GM18951 (cell line): ENCODE measurements around the gene ZIC5.

Source experiments
- POLR2A ChIP-seq: IDR thresholded peaks from 4 replicates; pipeline ENCODE4 v1.6.1; 2011; ENCODE audit warnings: mild to moderate bottlenecking; ENCODE audit not compliant: insufficient read length, insufficient read depth; ENCODE audit errors: extremely low read depth
- in situ Hi-C: fragments of 300-500 bp; cut with MboI; formaldehyde crosslinking; loops from one replicate; pipeline ENCODE4 v1.12.0; 2022; ENCODE audit warnings: low sequenced_read_pairs, mixed read lengths, inconsistent platforms; ENCODE audit not compliant: unreplicated experiment

The ZIC5 gene

DNA sequence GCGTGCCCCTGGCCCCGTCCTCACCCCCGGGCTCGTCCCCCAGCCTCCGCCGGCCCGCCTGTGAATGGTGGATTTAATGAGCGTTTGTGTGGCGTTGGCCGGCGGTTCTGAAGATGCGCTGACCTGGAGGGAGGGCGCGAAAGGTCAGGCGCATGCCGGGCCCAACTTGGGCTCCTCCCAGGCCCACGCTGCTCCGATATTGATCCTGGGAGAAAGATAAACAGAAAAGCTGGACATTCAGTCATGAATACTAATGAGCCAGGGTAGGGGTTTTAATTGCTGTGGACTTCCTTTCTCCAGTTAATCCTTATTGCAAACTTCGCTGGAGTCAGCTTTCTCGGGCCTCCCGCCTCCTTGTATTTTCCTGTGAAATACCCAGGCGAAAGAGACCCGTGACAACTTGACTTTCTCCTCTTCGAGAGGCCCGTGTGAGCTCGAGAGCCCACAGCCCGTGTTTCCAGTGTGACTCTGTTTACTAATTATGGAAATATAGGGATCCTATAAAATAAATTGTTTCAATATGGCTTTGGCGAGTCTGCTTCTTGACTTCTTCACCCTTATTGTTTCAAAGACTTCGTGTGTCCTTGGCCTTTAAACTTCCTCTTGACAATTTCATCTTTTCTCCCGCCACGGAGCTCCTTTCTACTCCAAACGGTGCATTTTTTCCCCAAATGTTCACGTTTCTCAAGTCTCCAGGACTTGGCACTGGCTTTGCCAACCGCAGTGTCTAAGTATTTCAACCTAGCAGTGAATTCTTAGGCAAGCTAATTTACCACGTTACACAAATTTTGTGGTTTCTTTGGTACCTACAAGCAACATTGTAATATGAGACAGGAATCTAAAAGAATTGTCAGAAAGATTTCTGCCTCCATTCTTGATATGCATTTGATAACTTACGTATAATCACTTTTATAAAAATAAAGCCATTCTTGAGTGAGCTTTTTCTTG lies 20.5 kb upstream of the ZIC5 start:
- in situ Hi-C loops = no loop called here

DNA sequence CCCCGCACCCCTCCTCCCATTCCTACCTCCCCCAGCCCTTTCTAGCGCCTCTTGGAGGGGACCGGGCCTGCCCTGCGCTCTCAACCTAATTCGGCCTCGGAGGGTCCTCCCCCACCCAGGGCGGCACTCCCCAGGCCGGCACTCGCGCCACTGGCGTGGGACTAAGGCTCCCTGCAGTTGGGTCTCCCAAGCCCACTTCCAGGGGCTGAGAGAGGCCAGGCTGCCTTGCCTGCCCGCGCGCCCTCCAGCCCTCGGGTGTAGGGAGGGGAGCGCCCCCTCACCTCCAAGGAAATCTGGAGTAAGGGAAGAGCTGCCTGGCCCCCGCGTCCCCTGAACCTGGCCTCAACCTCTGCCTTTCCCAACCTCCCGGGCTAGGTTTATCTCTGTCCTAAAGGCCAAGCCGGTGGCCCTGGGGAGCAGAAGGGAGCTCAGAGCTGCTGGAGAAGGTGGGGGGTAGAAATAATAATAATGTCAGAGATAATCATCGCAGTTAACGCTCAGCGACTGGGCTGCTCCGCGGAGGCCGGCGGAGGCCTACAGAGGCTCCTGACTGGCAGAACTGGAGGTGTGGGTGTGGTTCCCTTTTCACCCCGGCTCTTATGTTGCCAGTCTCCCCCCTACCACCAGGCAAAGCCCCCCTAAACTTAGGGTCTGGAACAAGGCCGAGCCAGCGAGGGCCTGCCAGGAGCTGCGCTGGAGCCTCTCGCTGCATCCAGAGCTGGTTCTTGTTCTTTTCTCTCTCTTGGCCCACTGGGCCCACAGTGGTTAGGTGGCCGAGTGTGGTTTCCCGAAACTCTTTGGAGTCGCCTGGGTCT lies 19.7 kb upstream of the ZIC5 start:
- no peak for TF ChIP-seq POLR2A
- in situ Hi-C loops = no loop called here

More for the DNA sequence above, 20.5 kb upstream of the ZIC5 start:
- no peak for TF ChIP-seq POLR2A

DNA sequence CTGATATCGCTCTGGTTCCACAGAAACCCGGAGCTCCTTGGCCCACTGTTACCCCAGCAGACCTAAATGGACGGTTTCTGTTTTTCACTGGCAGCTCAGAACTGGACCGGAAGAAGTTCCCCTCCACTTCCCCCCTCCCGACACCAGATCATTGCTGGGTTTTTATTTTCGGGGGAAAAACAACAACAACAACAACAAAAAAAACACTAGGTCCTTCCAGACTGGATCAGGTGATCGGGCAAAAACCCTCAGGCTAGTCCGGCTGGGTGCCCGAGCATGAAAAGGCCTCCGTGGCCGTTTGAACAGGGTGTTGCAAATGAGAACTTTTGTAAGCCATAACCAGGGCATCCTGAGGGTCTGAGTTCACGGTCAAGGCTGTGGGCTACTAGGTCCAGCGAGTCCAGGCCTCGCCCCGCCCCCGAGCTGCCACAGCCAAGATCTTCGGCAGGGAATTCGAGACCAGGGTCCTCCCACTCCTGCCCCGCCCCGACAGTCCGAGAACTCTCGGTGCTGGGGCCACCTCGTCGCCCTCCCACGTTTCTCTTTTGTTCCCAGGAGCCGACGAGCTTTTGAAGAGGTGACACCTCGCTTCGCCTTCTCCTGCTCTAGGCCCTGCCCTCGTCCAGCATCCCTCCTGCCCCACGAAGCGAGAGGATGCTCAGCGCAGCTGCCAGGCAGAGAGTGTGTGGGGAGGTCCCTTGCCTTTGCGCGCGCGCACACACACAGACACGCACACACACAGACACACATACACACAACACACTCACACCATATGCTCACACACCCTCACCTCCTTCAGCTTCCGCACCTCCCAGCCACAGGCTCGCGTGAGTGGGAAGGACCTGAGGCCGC lies 18.8 kb upstream of the ZIC5 start:
- no peak for TF ChIP-seq POLR2A

DNA sequence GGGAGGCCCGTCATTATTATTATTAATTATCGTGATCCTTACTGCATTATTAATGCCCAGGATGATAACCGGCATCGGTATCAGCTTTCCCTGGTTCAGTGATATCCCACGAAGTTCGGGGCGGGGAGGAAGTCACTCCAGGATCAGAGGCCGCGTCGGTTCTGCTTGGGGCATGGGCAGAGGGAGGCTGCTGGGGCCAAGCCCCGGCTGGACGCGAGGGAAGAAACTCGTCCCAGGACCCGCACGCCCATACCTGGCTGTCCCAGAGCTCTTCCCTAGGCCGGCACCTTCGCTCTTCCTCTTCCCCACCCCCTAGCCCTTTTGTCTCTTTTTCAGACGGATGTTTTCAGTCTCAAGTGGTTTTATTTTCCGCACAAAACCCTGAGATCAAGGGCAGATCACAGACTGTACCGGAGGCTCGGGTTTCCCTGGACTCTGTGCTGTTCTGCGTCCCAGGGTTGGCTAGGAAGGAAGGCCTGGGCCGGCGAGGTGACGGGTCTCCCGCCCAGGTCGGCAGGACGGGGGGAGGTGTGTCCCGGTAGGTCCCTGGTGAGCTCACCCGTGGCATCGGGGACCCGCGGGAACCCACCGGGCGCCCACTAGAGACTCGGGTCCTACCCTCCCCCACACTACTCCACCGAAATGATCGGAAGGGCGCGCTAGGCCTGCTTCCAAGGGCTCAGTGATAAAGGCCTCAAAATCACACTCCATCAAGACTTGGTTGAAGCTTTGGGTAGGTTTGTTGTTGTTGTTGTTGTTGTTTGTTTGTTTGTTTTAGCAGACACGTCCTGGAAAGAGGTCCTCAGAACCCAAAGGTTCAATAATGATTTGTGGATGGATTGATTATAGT lies 17.9 kb upstream of the ZIC5 start:
- in situ Hi-C loops = no loop called here
- TF ChIP-seq POLR2A = no peak

More for the DNA sequence above, 18.8 kb upstream of the ZIC5 start:
- in situ Hi-C loops = no loop called here

DNA sequence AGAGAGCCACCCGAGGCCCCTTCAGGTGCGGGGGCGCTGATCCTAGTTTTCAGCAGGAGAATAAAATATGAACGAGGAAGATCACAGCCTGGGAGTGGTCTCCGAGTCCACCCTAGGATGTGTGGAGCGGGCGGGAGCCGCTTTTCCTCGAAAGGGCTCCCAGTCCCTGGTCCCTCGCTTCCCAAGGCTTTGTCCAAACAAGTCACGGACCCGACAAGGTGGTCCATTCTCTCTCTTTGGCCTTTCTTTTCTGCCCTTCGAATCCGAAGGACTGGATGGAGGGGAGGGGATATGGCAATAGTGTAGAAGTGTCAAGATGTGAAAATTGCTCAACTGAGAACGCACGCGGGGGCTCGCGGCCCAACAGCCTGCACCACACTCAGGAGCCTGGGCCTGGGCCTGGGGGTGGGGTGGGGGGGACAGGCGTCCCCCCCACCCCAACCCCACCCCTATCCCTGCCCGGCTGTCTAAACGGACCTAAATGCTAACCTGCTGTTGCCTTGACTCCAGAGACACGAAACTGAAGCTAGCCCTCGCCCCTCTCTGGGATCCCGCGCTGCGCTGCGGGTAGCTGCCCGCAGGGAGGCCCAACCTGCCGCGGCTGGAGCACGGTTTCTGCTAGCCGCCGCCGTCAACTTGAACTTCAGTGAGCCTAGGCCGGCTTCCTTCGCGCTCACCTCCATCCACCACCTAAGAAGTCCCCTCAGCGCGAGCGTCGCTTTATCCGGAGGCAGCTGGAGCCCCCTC lies 17.1 kb upstream of the ZIC5 start:
- no peak for TF ChIP-seq POLR2A
- in situ Hi-C loops = no loop called here

DNA sequence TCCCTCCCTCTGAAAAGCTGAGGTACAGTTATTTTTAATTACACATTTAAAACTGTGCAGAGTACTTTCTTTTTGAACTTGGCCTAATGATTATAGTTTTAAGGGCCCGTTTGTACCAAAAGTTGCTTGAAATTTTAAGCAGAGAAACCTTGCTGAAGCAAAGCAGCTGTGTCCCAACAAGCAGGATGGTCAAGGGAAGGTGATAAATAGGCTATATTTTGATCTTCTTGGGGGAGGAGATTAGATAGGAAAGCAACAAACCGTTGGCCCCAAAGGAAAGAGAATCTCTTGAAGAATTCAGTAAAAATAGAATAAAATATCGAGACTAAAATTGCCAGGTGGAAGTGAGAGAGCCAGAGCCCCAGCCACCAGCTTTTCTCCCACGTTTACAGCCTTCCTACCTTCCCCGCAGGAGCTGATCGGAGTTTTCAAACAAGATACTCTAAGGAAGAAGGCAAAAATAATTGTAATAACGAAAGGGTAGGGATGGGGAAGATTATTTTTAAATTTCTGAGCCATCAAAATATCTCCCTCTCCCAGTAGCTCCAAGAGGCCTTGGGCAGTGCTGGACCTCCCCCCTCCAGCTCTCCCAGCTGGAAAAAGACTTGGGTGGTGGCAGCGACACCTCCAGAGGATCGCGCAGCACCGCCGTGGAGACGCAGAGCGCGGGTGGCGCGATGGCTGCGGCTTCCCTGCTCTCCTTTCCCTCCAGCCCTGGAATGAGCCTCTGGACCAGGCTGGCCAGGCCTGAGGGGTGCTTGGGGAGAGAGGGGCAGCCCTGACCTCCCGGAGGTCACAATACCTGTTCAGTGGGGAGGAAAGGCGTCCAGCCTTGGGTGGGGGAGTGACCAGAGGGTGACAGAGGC lies 15.8 kb upstream of the ZIC5 start:
- in situ Hi-C loops = no loop called here
- TF ChIP-seq POLR2A = no peak

DNA sequence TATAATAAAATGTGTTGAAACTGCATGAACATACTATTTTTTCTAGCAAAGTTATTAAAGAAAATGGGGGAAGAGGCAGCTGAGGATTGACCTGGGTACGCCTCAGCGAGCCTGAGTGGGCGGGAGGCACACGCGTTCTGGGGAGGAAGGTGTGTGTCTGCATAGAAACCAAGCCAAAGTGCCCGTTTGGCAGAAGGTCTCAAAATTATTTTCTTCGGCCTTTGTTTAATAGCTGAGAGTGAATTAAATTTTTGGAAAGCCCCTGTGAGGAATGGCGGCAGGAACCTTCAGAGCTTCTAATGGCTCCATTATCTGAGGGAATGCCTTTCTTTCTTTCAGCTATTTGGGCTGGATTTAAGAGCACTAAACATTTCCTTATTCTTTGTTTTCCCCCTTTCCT lies 15.2 kb upstream of the ZIC5 start:
- no peak for TF ChIP-seq POLR2A
- in situ Hi-C loops = no loop called here

DNA sequence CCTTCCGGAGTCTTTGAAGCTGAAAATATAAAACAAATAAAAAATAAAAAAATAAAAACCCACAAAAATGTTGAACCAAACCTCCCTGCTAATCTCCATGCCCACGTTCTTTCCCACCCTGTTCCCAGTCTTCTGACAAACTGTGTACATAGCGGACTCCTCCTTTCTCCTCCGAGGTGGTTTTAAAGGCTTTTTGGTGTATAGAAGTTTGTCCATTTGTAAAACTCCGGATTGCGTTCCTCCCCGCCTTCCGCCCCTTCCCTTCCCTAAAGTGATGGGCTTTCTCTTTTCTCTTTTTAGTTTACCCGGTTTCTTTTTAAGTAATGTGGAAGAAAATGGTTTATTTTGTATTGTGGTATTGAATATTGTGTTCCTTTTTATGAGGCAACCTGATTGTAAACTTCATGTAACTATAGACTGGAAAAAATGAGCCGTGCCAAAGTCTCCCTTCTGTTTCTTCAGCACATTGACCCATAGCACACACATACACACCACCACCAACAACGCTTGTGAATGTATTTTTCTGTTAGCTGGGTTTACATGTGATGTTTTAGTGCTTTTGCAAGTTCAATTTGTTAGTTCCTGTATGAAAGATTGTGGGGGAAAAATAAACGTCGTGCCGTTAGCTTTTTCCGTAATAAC lies 14.4 kb upstream of the ZIC5 start:
- TF ChIP-seq POLR2A = no peak
- in situ Hi-C loops = no loop called here

DNA sequence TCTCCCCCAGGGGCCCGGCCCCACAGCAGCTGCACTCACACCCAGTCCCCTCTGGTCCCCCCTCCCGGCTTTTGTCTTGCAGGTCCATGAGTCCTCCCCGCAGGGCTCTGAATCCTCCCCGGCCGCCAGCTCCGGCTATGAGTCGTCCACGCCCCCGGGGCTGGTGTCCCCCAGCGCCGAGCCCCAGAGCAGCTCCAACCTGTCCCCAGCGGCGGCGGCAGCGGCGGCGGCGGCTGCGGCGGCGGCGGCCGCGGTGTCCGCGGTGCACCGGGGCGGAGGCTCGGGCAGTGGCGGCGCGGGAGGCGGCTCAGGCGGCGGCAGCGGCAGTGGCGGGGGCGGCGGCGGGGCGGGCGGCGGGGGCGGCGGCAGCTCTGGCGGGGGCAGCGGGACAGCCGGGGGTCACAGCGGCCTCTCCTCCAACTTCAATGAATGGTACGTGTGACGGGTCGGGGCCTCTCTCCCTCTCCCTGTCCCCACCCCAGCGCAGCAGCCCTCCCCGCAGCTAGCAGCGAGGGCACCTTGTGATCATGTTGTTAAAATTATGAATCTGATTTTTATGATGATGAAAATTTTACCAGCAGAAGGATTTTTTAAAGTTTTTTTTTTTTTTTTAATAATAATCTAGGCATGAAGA lies 13.8 kb upstream of the ZIC5 start:
- no peak for TF ChIP-seq POLR2A
- in situ Hi-C loops = no loop called here
